Measurements from ENCODE around the gene KCNJ11.
A peak's percentile ranks its signal among the peaks of the same experiment; 100 is the strongest.

The KCNJ11 gene

DNA sequence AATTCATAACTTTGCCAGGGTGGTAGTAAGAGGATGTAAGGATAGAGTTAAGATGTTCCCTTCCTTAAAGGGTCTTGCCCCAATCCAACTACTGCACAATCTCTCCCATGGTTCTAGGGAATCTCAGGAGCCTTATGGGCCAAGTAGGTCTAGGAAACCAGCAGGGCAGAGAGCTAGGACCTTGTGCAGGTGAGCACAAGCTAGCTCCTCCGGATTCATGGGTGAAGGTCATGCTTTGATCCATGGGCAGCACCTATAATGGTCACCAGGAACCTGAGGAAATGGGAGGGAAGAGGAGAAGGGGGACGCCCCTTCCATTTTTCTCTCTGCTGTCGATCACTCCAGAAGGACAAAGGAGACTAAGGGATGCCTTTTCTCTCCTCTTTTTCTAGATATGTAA, 16.8 kb downstream of the KCNJ11 start:
- Mint-ChIP-seq H3K4me1 (ENCODE audit: low read depth) (no peaks in the 10 kb centered on the region), H3K9me3 (ENCODE audit: low read depth) (peaks cover 26% of the 10 kb centered on the region), H3K36me3 (peaks cover 64% of the 10 kb centered on the region), H3K4me3 (no peak overlapping the region), H3K27ac (no peak overlapping the region), H3K27me3 (no peaks in the 10 kb centered on the region)

DNA sequence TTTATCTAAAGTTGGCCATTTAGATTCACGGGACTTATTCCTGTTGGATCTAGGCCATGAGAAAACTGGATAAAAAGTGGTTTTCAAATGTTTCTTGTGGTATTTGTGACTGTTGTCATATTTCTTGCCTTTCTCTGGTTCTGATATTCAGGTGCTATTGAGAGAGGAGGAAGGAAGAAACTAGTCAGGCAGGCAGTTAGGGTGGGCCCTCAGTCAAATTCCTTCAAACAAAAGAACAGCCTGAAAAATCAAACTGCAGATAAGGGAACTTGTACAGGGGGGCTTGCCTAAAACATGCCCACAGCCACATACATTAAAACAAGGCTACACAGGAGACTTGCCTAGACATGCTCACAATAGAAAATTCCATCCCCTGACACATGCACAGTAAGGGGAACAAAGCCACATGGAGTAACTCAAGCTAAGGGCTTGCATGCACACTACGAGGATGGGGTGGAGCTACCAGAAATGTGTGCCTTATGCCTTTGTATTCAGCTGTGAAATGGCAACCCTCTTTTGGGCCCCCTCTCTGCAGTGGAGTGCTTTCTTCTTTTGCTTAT, 18.7 kb downstream of the KCNJ11 start:
- H3K4me3 Mint-ChIP-seq: no peak overlapping the region
- H3K9me3 Mint-ChIP-seq (ENCODE audit: low read depth): peaks cover 26% of the 10 kb centered on the region
- no peaks in the 10 kb centered on the region for H3K27me3 Mint-ChIP-seq
- no peak overlapping the region for H3K27ac Mint-ChIP-seq
- peaks cover 63% of the 10 kb centered on the region for H3K36me3 Mint-ChIP-seq
- no peaks in the 10 kb centered on the region for H3K4me1 Mint-ChIP-seq (ENCODE audit: low read depth)

DNA sequence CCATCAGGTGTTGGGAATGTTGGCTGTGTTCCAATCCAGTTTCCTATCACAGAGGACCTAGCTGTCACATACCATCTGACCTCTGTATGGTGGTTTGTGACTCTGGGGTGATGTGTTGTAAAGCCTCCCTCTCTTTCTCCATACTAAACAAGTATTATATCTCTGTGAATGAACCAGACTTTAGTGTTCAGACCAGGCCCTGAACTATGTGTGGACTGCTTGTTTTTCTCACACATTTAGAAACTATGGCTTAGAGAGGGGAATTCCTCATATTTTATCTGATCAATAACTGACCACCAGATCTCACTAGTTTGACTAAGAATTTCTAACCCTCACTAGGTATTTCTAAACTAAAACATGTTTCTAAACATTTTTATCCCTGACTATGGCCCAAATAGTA, 19.4 kb downstream of the KCNJ11 start:
- Mint-ChIP-seq H3K27me3 (no peaks in the 10 kb centered on the region), H3K4me1 (ENCODE audit: low read depth) (no peaks in the 10 kb centered on the region), H3K4me3 (no peak overlapping the region), H3K36me3 (peaks cover 59% of the 10 kb centered on the region), H3K9me3 (ENCODE audit: low read depth) (peaks cover 23% of the 10 kb centered on the region), H3K27ac (no peak overlapping the region)

DNA sequence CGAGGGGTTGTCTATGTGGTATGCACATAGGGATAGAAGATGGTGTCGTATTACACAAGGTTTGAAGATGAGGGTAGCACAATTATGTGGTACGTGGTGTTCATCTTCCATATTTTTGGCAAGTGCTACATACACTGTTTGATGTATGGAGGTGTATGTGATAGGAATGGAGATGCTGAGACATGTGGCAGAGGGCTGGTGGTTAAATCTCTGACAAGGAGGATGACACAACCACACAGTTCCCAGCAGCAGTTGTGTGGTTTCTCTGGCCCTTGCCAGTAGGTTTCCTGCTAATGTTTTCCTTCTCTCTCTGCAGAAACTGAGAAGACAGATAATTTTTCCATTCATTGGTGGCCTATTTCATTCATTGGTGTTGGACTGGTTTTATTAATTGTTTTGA, 19.9 kb downstream of the KCNJ11 start:
- Mint-ChIP-seq H3K27ac (no peak overlapping the region), H3K4me1 (ENCODE audit: low read depth) (no peaks in the 10 kb centered on the region), H3K9me3 (ENCODE audit: low read depth) (peaks cover 23% of the 10 kb centered on the region), H3K27me3 (no peaks in the 10 kb centered on the region), H3K4me3 (no peak overlapping the region), H3K36me3 (peaks cover 61% of the 10 kb centered on the region)

DNA sequence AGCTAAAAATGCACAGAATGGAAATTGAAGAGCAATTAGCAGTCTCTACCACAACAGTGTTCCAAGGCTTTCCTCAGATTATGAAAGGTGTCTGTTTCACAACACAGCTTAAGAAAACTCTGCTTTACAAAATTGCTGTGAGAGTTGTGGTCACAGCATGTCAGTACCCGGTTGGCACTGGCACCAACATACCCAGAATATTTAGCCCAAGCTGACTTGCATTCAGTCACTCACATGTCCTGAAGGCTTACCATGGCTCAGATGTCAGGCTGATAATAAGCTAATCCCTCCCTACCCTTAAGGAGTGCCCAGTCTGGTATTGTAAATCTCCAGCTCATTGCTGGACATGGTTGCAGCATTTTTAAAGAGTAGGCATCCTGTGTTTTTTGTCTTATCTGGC, 22.0 kb downstream of the KCNJ11 start:
- Mint-ChIP-seq H3K27ac (no peak overlapping the region), H3K4me1 (ENCODE audit: low read depth) (peaks cover 2% of the 10 kb centered on the region), H3K27me3 (no peaks in the 10 kb centered on the region), H3K4me3 (no peak overlapping the region), H3K9me3 (ENCODE audit: low read depth) (peaks cover 15% of the 10 kb centered on the region), H3K36me3 (peaks cover 50% of the 10 kb centered on the region)

DNA sequence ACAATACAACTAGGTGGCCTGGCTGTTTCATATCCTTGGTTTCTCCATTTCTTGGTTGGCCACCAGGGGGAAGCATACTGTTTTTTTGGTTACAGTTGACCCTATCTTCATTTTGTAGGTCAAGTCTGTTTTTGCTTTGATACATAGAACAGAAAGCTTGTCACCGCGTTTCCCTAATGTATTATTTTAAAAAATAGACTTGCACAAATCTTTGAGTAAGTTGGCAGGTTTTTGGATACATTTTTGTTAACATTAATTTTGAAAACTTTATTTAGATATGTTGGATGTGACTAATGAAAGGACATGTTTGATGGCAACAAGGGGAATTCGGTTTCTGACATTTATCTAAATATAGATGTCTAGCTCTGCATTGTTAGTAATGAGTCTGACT, 33.9 kb downstream of the KCNJ11 start:
- H3K9me3 Mint-ChIP-seq (ENCODE audit: low read depth): no peaks in the 10 kb centered on the region
- peak overlapping the region; percentile 83 for H3K27ac Mint-ChIP-seq
- peaks cover 11% of the 10 kb centered on the region for H3K36me3 Mint-ChIP-seq
- H3K4me1 Mint-ChIP-seq (ENCODE audit: low read depth): peaks cover 38% of the 10 kb centered on the region
- H3K4me3 Mint-ChIP-seq: peak overlapping the region; percentile 94
- no peaks in the 10 kb centered on the region for H3K27me3 Mint-ChIP-seq

DNA sequence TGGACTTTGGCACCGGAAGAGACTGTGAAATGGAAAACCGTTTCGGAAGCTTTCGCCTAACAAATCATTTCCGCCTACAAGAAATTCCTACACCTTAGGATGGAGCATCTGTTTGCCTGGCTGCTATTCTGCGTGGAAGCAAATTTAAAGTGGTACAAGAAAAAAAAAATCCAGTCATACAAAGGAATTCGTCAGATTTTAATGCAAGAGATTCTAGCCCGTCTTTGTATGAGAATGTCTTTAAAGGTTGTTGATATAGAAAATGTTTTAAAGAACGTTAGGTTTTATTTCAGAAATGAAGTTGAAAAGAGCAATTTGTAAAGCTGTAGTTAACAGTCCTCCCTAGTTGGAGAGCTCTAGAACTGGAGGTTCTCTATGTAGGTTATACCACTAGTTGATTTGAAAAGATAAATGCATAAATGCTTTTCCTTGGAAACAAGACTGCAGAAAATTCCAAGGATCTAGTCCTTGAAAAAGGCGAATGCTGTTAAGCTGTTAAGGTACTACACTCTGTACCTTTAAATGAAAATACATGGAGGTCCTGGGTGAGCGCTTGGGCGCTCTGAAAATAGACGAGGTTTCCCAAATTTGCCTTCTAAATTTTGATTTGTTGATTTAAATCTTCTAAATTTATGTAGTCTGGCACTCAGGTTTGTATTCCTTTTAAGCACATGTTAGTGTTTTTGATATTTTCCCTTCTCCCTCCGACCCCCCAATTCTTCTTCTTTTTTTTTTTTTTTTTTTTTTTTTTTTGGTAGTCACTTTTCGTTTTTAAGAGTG, 34.4 kb downstream of the KCNJ11 start:
- H3K4me3 Mint-ChIP-seq: peak overlapping the region; percentile 94
- peaks cover 7% of the 10 kb centered on the region for H3K36me3 Mint-ChIP-seq
- H3K4me1 Mint-ChIP-seq (ENCODE audit: low read depth): peaks cover 38% of the 10 kb centered on the region
- H3K27ac Mint-ChIP-seq: peak overlapping the region; percentile 83
- H3K9me3 Mint-ChIP-seq (ENCODE audit: low read depth): no peaks in the 10 kb centered on the region
- H3K27me3 Mint-ChIP-seq: no peaks in the 10 kb centered on the region

DNA sequence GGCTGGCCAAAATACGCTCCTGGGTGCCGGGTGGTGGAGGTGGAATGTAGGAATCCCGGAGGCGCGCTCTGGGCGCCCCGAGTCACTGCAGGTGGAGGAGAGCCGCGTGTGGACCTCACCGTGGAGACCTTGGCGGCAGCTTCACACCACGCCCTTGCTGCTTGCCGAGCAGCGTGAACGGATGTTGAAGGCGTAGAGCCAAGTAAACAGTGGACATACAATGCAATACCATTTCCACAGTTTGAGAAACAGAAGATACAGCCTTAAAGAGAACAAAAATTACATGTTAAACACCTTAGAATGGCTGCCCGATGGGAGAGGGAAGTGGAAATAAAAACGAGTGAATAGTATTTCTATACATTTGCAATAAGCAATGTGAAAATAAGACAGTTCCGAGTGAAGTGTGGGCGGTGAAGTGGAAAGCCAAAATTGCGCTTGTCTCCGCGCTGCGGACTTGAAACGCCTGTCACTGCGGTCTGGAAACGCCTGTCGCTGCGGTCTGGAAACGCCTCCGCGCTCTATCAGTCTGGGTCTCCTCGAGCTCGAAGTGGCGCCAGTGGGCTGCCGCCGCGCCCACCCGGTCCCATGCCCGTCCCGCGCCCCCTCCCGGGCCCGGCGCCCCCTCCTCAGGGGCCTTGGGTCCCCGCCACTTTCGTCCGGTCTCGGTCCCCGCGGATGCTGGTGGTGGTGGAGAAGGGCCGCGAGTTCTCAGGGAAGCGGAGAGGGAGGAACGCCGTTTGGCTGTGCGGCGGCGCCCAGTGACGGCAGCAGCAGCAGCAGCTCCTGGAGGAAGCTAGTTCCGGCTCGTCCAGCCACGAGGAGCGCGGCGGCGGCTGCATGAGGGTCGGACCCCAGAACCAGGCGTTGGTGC, 35.3 kb downstream of the KCNJ11 start:
- no peaks in the 10 kb centered on the region for H3K9me3 Mint-ChIP-seq (ENCODE audit: low read depth)
- no peaks in the 10 kb centered on the region for H3K27me3 Mint-ChIP-seq
- H3K36me3 Mint-ChIP-seq: peaks cover 5% of the 10 kb centered on the region
- H3K4me1 Mint-ChIP-seq (ENCODE audit: low read depth): peaks cover 35% of the 10 kb centered on the region
- H3K4me3 Mint-ChIP-seq: peak overlapping the region; percentile 94
- H3K27ac Mint-ChIP-seq: peak overlapping the region; percentile 87

DNA sequence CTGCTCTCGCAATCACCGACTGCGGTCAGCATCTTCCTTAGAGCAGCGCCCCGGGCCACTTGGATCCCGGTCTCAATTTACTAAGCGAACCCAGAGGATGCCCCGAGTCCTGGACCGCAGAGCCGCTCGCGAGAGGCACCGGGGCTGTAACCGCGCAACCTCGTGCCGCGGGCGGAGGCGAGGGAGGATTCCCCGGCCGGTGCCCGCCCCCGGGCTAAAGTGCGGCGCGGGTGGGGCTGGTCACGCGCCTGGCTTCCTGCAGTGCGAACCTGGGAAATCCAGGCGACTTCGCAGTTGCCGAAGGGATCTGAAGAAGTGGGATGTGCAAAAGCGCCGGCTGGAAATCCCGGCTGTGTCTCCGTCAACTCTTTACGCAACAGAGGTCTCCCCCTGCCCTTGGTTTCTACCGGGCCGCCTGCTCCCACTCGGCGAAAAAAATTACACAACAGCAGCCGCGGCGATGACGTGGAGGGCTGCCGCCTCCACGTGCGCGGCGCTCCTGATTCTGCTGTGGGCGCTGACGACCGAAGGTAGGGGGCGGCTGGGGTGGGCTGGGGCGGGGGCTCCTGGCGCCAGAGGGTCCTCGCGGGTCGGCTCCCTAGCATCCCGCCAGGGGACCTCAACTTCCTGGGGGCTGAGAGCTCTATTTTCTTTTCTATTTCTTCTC, 36.8 kb downstream of the KCNJ11 start, which contains the start of gene NCR3LG1:
NCR3LG1 (plus strand) TSS at position 291 of the 667 bp plus-strand sequence; CDS start at position 461, 170 bp downstream.
- Mint-ChIP-seq H3K4me1 (ENCODE audit: low read depth) (peaks cover 33% of the 10 kb centered on the region), H3K36me3 (peaks cover 2% of the 10 kb centered on the region), H3K4me3 (peak within 1 kb of the TSS; percentile 94), H3K27me3 (no peaks in the 10 kb centered on the region), H3K27ac (peak within 1 kb of the TSS; percentile 87), H3K9me3 (ENCODE audit: low read depth) (no peaks in the 10 kb centered on the region)

DNA sequence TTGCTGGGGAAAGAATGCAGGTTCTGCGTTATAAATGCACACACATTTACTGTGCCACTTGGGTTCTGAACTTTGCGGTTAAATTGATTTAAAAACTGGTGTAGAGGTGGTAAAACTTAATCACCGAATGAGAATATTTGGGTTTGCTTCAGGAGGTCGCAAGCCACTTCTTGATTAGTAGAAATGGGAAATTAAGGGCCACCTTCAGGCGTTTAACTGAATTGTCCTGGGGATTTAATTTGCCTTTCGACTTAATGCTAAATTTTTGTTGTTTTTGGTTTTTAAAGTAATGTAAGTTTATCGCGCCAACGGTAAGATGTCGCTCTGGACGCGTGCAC, 37.3 kb downstream of the KCNJ11 start:
- Mint-ChIP-seq H3K4me3 (peak overlapping the region; percentile 94), H3K9me3 (ENCODE audit: low read depth) (no peaks in the 10 kb centered on the region), H3K27me3 (no peaks in the 10 kb centered on the region), H3K27ac (peak overlapping the region; percentile 64), H3K4me1 (ENCODE audit: low read depth) (peaks cover 33% of the 10 kb centered on the region), H3K36me3 (no peaks in the 10 kb centered on the region)

DNA sequence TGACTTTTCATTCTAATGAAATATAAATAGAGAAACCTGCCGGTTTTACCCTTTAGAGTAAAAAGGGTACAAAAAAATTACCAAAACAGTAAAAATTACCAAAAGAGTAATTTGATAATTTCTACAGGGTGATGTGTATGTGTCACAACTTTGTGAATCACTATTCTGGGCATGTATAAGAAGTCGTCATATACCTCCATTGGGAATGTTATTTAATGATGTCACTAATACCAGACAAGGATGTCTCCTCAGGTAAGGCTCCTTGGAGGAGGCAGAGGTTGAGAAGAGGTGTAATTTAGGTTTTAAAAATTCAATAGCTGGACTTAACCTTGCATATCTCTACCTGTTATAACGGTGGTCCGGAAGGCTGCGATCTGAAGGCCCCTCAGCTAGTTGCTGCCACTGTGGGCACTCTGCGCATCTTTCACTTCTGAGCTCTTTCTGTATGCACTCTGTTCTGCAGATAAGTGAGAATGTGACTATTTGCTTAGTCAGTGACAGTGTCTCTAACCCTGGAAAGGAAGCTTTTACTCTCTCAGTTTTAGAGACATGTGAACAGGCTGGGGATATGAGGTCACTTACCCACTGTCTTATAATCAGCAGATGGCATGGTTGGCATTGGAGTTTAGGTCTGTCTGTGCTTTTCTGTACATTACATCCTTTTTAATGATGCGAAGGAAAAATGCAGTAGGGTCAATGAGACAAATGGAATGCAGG, 37.8 kb downstream of the KCNJ11 start:
- Mint-ChIP-seq H3K4me3 (peak overlapping the region; percentile 94), H3K27ac (peak overlapping the region; percentile 64), H3K36me3 (no peaks in the 10 kb centered on the region)

DNA sequence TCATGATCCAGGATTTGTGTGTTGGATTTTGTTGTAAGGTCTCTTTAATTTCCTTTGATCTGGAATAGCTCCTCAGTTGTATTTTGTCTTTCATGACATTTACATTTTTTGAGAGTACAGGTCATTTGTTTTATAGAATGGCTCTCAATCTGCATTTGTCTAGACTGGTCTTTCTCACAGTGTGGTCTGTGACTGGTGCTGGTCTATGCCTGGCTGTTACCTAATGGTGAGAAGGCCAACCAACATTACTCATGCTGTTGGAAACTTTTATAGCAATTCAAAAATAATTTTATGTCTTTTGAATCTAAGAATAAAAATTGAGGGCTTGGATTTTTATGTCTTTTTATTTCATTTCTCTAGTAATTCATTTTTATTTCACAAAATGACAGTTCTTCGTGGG, 40.8 kb downstream of the KCNJ11 start:
- H3K27me3 Mint-ChIP-seq: no peaks in the 10 kb centered on the region
- no peaks in the 10 kb centered on the region for H3K36me3 Mint-ChIP-seq
- peaks cover 30% of the 10 kb centered on the region for H3K4me1 Mint-ChIP-seq (ENCODE audit: low read depth)
- H3K9me3 Mint-ChIP-seq (ENCODE audit: low read depth): no peaks in the 10 kb centered on the region
- no peak overlapping the region for H3K27ac Mint-ChIP-seq
- no peak overlapping the region for H3K4me3 Mint-ChIP-seq

More for the DNA sequence above, 37.8 kb downstream of the KCNJ11 start:
- Mint-ChIP-seq H3K27me3 (no peaks in the 10 kb centered on the region), H3K9me3 (ENCODE audit: low read depth) (no peaks in the 10 kb centered on the region), H3K4me1 (ENCODE audit: low read depth) (peaks cover 33% of the 10 kb centered on the region)

DNA sequence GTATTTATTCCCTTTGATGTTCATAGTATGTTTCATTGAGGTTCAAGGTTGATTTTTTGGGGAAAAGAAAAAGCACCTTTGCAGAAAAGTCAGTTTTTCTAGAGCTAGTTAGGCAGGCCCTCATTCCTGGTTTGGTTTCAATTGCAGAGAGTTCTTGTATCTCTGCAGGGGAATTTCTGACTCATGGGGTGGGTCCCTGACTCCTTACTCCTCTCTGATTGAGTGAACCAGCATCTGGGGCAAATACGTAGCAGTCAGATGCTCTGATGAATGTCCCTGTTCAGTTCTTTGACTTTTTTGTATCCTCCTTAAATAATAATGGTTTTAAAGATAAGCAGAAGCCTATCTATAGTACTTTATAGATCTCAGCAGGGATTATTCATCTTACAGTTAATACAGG, 44.6 kb downstream of the KCNJ11 start:
- Mint-ChIP-seq H3K27me3 (no peaks in the 10 kb centered on the region), H3K9me3 (ENCODE audit: low read depth) (no peaks in the 10 kb centered on the region), H3K36me3 (peaks cover 2% of the 10 kb centered on the region), H3K4me1 (ENCODE audit: low read depth) (peaks cover 15% of the 10 kb centered on the region), H3K27ac (peak overlapping the region; percentile 56), H3K4me3 (no peak overlapping the region)

DNA sequence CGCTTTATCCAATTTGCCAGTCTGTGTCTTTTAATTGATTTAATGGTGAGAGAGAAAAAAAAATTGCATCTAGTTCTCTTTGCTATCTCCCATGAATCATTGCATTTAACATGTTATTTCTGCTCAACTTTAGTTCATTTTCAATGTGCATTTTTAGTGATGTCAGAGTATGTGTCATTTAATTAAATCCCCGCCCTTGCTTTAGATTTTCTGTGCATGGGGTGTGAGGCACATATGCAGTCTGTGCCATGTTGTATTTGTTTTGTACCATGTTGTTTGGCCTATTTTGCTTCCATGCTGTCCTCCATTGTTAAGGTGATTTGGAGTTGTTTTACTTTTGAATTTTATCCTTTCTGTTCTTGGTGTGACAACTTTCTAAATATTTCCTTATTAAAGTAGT, 45.2 kb downstream of the KCNJ11 start:
- Mint-ChIP-seq H3K4me1 (ENCODE audit: low read depth) (peaks cover 15% of the 10 kb centered on the region), H3K4me3 (no peak overlapping the region), H3K27ac (no peak overlapping the region), H3K9me3 (ENCODE audit: low read depth) (no peaks in the 10 kb centered on the region), H3K36me3 (peaks cover 2% of the 10 kb centered on the region), H3K27me3 (no peaks in the 10 kb centered on the region)
